GM23248 (cell line): ENCODE measurements around the gene ALDH1L1. TPM values are rescaled to one million over a fixed set of nuclear protein-coding genes. Genes with fewer than 3 reads are reported as not detected.

ENCODE experiments used
- DNase-seq: peaks from one replicate; pipeline ENCODE4 v3.0.0-alpha.2; 2015
- H2AFZ ChIP-seq: fragments of 200-600 bp; sonication (generic); 2 replicates; pipeline ENCODE4 v1.6.1; 2016; ENCODE audit warnings: antibody characterized with exemption
- H3F3A ChIP-seq: fragments of 200-600 bp; sonication (generic); 2 replicates; pipeline ENCODE4 v1.6.1; 2016; ENCODE audit warnings: mild to moderate bottlenecking, antibody characterized with exemption, mixed run types; ENCODE audit not compliant: insufficient read depth
- H3K27ac ChIP-seq: fragments of 200-600 bp; sonication (generic); 2 replicates; pipeline ENCODE4 v1.5.1; 2016; ENCODE audit warnings: mild to moderate bottlenecking
- H3K27me3 ChIP-seq: fragments of 200-600 bp; sonication (generic); replicated peaks from 2 replicates; pipeline ENCODE4 v1.6.1; 2016; ENCODE audit warnings: mild to moderate bottlenecking; ENCODE audit not compliant: insufficient read depth
- H3K36me3 ChIP-seq: fragments of 200-600 bp; sonication (generic); 2 replicates; pipeline ENCODE4 v1.6.1; 2016; ENCODE audit warnings: low read depth, mild to moderate bottlenecking
- H3K4me1 ChIP-seq: fragments of 200-600 bp; sonication (generic); 2 replicates; pipeline ENCODE4 v1.6.1; 2016; ENCODE audit warnings: mild to moderate bottlenecking; ENCODE audit not compliant: insufficient read depth
- H3K4me2 ChIP-seq: fragments of 200-600 bp; sonication (generic); one replicate; pipeline ENCODE4 v1.6.1; 2016; ENCODE audit warnings: mild to moderate bottlenecking; ENCODE audit not compliant: unreplicated experiment
- H3K4me3 ChIP-seq: fragments of 200-600 bp; sonication (generic); 2 replicates; pipeline ENCODE4 v1.5.1; 2016; ENCODE audit warnings: mild to moderate bottlenecking
- H3K79me2 ChIP-seq: fragments of 200-600 bp; sonication (generic); 2 replicates; pipeline ENCODE4 v1.6.1; 2016; ENCODE audit warnings: mild to moderate bottlenecking; ENCODE audit not compliant: insufficient read depth
- H3K9ac ChIP-seq: fragments of 200-600 bp; sonication (generic); 2 replicates; pipeline ENCODE4 v1.6.1; 2016; ENCODE audit warnings: mild to moderate bottlenecking
- H3K9me2 ChIP-seq: fragments of 200-600 bp; sonication (generic); 2 replicates; pipeline ENCODE4 v1.6.1; 2016; ENCODE audit warnings: mixed run types, mild to moderate bottlenecking, moderate library complexity; ENCODE audit not compliant: insufficient read depth
- H3K9me3 ChIP-seq: fragments of 200-600 bp; sonication (generic); one replicate; pipeline ENCODE4 v1.6.1; 2017; ENCODE audit warnings: low read depth
- H4K20me1 ChIP-seq: fragments of 200-600 bp; sonication (generic); 2 replicates; pipeline ENCODE4 v1.6.0; 2016; ENCODE audit not compliant: insufficient read depth
- EZH2 ChIP-seq: fragments of 200-600 bp; sonication (generic); IDR thresholded peaks from 2 replicates; pipeline ENCODE4 v1.6.1; 2018; ENCODE audit warnings: antibody characterized with exemption, mild to moderate bottlenecking; ENCODE audit not compliant: insufficient read depth, poor library complexity, severe bottlenecking
- EZH2phosphoT487 ChIP-seq: fragments of 200-600 bp; sonication (generic); IDR thresholded peaks from 2 replicates; pipeline ENCODE4 v1.6.1; 2018; ENCODE audit warnings: antibody characterized with exemption, moderate library complexity, mild to moderate bottlenecking, low read depth; ENCODE audit not compliant: insufficient read depth
- WGBS, 2 experiments: methylation state at CpG; one replicate each; pipeline ENCODE4 v1.1.6; 2015 to 2017; ENCODE audit warnings: low lambda C conversion rate in 2 of 2, low coverage in 1 of 2; ENCODE audit errors: missing lambda C conversion rate in 2 of 2; 5-methylcytosine and 5-hydroxymethylcytosine counted together
- in situ Hi-C: fragments of 300-500 bp; cut with MboI; formaldehyde crosslinking; loops from 2 replicates; pipeline ENCODE4 v1.15.0; 2020
- polyA plus RNA-seq: library from polyadenylated mRNA; unstranded; fragments of >200 nt; fragmentation: Nextera tagmentation; extraction: Ambion mirVana; gene quantifications from 2 replicates; pipeline ENCODE4 v1.2.1, GENCODE V29; 2016
- total RNA-seq: library from RNA; depleted of rRNA; stranded (reverse); fragments of >200 nt; shearing (Covaris generic); gene quantifications from 2 replicates; pipeline ENCODE4 v1.2.3, GENCODE V29; 2014

The ALDH1L1 gene
- total and polyA plus RNA-seq, 2 experiments from 2014 or later, result not detected

DNA sequence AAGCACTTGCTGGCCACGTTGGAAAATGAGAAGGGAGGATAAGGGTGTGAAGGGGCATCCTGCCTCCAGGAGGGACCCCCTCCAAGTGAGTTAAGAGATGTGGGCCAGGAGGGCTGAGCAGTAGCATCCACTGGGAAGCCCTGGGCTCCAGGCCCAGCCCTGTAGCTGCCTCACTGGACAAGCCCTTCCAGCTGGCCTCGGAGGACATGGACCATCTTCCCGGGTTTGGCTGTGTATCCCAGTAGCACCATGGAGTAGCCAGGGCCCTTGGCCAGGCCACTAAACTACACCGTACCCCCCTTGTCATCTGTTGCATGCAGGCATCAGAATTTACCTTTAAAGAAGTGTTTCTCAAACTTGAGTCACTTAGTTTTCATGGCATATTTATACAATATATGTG, 29.4 kb upstream of the ALDH1L1 start:
- no peaks in the 10 kb centered on the region for H4K20me1 ChIP-seq
- no peaks in the 10 kb centered on the region for H3K27me3 ChIP-seq
- no peak overlapping the region for H3K27ac ChIP-seq
- H3K4me2 ChIP-seq, result no peak overlapping the region
- no peaks in the 10 kb centered on the region for H3K79me2 ChIP-seq
- no peak overlapping the region for H3K4me3 ChIP-seq
- H2AFZ ChIP-seq, result no peak overlapping the region
- no peak for TF ChIP-seq EZH2
- no peak for TF ChIP-seq EZH2phosphoT487
- no peak for DNase-seq
- 40 to 47% methylated on average over 4 of the region's 4 CpGs for WGBS, 2 experiments
- in situ Hi-C loops, result no loop called here
- no peak overlapping the region for H3K9ac ChIP-seq
- no peaks in the 10 kb centered on the region for H3K36me3 ChIP-seq
- no peaks in the 10 kb centered on the region for H3K9me2 ChIP-seq
- H3K4me1 ChIP-seq, result no peaks in the 10 kb centered on the region
- H3K9me3 ChIP-seq, result no peaks in the 10 kb centered on the region
- H3F3A ChIP-seq, result no peaks in the 10 kb centered on the region

DNA sequence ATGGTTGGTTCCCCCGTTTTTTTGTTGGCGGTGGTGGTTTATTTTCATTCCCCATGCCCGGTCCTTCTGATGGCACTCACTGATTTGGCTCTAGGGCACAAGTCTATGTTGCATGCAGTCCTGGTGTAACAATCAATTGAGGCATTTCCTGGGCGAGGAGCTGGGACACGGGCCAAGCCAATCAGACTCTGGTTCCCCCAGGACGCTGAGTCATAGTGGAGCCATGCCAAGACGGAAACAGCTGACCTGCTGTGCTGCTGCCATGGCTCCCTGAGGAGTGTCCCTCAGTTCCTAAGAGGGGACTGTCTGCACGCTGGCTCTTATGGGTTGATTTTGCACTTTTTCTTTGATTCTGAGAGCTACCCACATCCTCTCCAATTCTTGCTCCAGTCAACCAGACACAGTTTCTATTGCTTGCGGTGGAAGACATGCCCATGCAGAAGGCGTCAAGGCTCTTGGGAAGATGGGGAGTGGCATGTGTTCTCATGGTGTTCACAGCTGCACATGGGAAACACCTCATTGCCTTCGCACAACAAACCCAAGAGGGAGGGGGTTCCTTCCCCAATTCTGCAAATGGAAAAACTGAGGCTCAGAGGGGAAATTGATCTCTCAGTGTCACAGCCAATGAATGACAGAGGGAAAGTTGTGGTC, 28.3 kb upstream of the ALDH1L1 start:
- no peaks in the 10 kb centered on the region for H3K9me2 ChIP-seq
- H3K27ac ChIP-seq, result no peak overlapping the region
- WGBS, 2 experiments, result 60 to 77% methylated on average over 11 of the region's 11 CpGs
- H3K27me3 ChIP-seq, result no peaks in the 10 kb centered on the region
- TF ChIP-seq EZH2phosphoT487 (no peak), EZH2 (no peak)
- no peaks in the 10 kb centered on the region for H3F3A ChIP-seq
- in situ Hi-C loops, result no loop called here
- H4K20me1 ChIP-seq, result no peaks in the 10 kb centered on the region
- H3K79me2 ChIP-seq, result no peaks in the 10 kb centered on the region
- no peak overlapping the region for H3K4me2 ChIP-seq
- no peak overlapping the region for H2AFZ ChIP-seq
- H3K4me3 ChIP-seq, result no peak overlapping the region
- DNase-seq, result peak; percentile 70
- H3K9ac ChIP-seq, result no peak overlapping the region
- H3K36me3 ChIP-seq, result no peaks in the 10 kb centered on the region
- H3K4me1 ChIP-seq, result no peaks in the 10 kb centered on the region
- H3K9me3 ChIP-seq, result no peaks in the 10 kb centered on the region

DNA sequence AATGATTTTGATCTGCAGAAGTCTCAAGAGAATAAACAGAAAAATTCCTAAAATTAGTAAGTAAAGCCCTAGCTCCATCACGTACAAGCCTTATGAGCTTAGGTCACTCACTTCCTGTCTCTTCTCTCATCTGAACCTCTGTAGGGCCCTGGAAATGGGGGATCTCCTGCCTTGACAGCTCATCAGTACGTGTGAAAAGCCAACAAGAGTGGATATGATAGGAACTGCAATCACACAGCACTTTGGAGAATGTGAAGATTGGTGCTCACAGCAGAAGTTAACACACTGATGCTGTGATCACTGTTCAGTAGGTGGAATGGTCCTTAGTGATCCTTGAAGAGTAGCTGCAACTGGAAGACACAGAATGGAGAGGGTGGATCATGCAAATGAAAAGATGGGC, 27.8 kb upstream of the ALDH1L1 start:
- no peak for DNase-seq
- 40 to 45% methylated on average over 2 of the region's 2 CpGs for WGBS, 2 experiments
- H3K9ac ChIP-seq, result no peak overlapping the region
- no peaks in the 10 kb centered on the region for H3K36me3 ChIP-seq
- no peaks in the 10 kb centered on the region for H3K9me2 ChIP-seq
- H3K27me3 ChIP-seq, result no peaks in the 10 kb centered on the region
- H3F3A ChIP-seq, result no peaks in the 10 kb centered on the region
- no peak overlapping the region for H3K4me2 ChIP-seq
- H3K9me3 ChIP-seq, result no peaks in the 10 kb centered on the region
- H3K27ac ChIP-seq, result no peak overlapping the region
- no peak overlapping the region for H2AFZ ChIP-seq
- no peaks in the 10 kb centered on the region for H4K20me1 ChIP-seq
- H3K79me2 ChIP-seq, result no peaks in the 10 kb centered on the region
- TF ChIP-seq EZH2phosphoT487 (no peak), EZH2 (no peak)
- H3K4me3 ChIP-seq, result no peak overlapping the region
- in situ Hi-C loops, result no loop called here
- no peaks in the 10 kb centered on the region for H3K4me1 ChIP-seq

- Histone ChIP-seq H4K20me1 (no peaks in the 10 kb centered on the region), H3K79me2 (no peaks in the 10 kb centered on the region), H3K4me1 (no peaks in the 10 kb centered on the region), H3K9ac (no peak overlapping the region), H3K9me2 (no peaks in the 10 kb centered on the region), H3F3A (no peaks in the 10 kb centered on the region), H3K4me2 (no peak overlapping the region), H2AFZ (no peak overlapping the region), H3K9me3 (no peaks in the 10 kb centered on the region), H3K27ac (no peak overlapping the region), H3K4me3 (no peak overlapping the region), H3K27me3 (no peaks in the 10 kb centered on the region), H3K36me3 (no peaks in the 10 kb centered on the region)
- WGBS, 2 experiments, result 96 to 97% methylated on average over 5 of the region's 5 CpGs
- in situ Hi-C loops, result no loop called here
- no peak for DNase-seq
- TF ChIP-seq EZH2phosphoT487 (no peak), EZH2 (no peak)
These were observed 26.8 kb upstream of the ALDH1L1 start for GRCh38 chr3:126207166-126207565.
